Astrocyte (in vitro differentiated cells and primary cell): ENCODE data around the gene LRRC41.

ENCODE experiments used
- CTCF ChIP-seq: IDR thresholded peaks from 2 replicates; pipeline ENCODE4 v1.5.1; 2011; ENCODE audit warnings: low read depth, mild to moderate bottlenecking, inconsistent platforms, low read length, moderate library complexity; ENCODE audit not compliant: insufficient read depth
- EZH2 ChIP-seq: IDR thresholded peaks from 2 replicates; pipeline ENCODE4 v1.6.1; 2012; ENCODE audit warnings: mild to moderate bottlenecking, low read length, inconsistent platforms; ENCODE audit not compliant: insufficient read depth

- TF ChIP-seq EZH2 (no peak), CTCF (peak; percentile 26)
These were observed 30.0 kb upstream of the LRRC41 start for GRCh38 chr1:46333300-46334029.
